Osteocyte (in vitro differentiated cells): ENCODE measurements around the gene DHX38. TPM values are rescaled to one million over a fixed set of nuclear protein-coding genes. Genes with fewer than 3 reads are reported as not detected.
A peak's percentile ranks its signal among the peaks of the same experiment; 100 is the strongest.

Experiments
- DNase-seq: peaks from one replicate; pipeline ENCODE4 v3.0.0; 2021; ENCODE audit warnings: mixed read lengths; ENCODE audit not compliant: unreplicated experiment; ENCODE audit errors: extremely low spot score
- H3K27ac Mint-ChIP-seq: one replicate; pipeline ENCODE4 v1.8.0; 2021; ENCODE audit warnings: mild to moderate bottlenecking, mixed read lengths; ENCODE audit not compliant: unreplicated experiment
- H3K27me3 Mint-ChIP-seq: one replicate; pipeline ENCODE4 v1.8.0; 2021; ENCODE audit warnings: mixed read lengths; ENCODE audit not compliant: unreplicated experiment
- H3K36me3 Mint-ChIP-seq: one replicate; pipeline ENCODE4 v1.8.0; 2021; ENCODE audit warnings: mixed read lengths; ENCODE audit not compliant: unreplicated experiment
- H3K4me1 Mint-ChIP-seq: one replicate; pipeline ENCODE4 v1.8.0; 2021; ENCODE audit warnings: mixed read lengths; ENCODE audit not compliant: unreplicated experiment
- H3K4me3 Mint-ChIP-seq: one replicate; pipeline ENCODE4 v1.8.0; 2021; ENCODE audit warnings: mild to moderate bottlenecking, moderate library complexity, mixed read lengths; ENCODE audit not compliant: unreplicated experiment
- H3K9me3 Mint-ChIP-seq: one replicate; pipeline ENCODE4 v1.8.0; 2021; ENCODE audit warnings: mixed read lengths; ENCODE audit not compliant: unreplicated experiment
- CTCF ChIP-seq: fragments of 200-600 bp; sonication (generic); IDR thresholded peaks from 2 replicates; pipeline ENCODE4 v1.5.0; 2021; ENCODE audit warnings: antibody characterized with exemption, mild to moderate bottlenecking, moderate library complexity
- total RNA-seq: library from RNA; stranded (reverse); gene quantifications from 2 replicates; pipeline ENCODE4 v1.2.1, GENCODE V29; 2021

Gene DHX38
- total RNA-seq, 1 donor from 2014 or later = 59.3 TPM

- Mint-ChIP-seq H3K36me3 (no peaks in the 10 kb centered on the region), H3K4me1 (no peaks in the 10 kb centered on the region), H3K4me3 (no peak overlapping the region), H3K27me3 (peaks cover 4% of the 10 kb centered on the region), H3K27ac (no peak overlapping the region), H3K9me3 (no peaks in the 10 kb centered on the region)
- TF ChIP-seq CTCF = no peak
- DNase-seq = no peak
Measured at GRCh38 chr16:72060405-72060804, 33.2 kb upstream of the DHX38 start.

- H3K27me3 Mint-ChIP-seq = peaks cover 4% of the 10 kb centered on the region
- DNase-seq = no peak
- no peaks in the 10 kb centered on the region for H3K4me1 Mint-ChIP-seq
- H3K36me3 Mint-ChIP-seq = no peaks in the 10 kb centered on the region
- no peaks in the 10 kb centered on the region for H3K9me3 Mint-ChIP-seq
- H3K27ac Mint-ChIP-seq = no peak overlapping the region
- no peak for TF ChIP-seq CTCF
- H3K4me3 Mint-ChIP-seq = no peak overlapping the region
Measured at GRCh38 chr16:72061564-72061963, 32.1 kb upstream of the DHX38 start.

- DNase-seq = no peak
- no peaks in the 10 kb centered on the region for H3K36me3 Mint-ChIP-seq
- no peaks in the 10 kb centered on the region for H3K4me1 Mint-ChIP-seq
- no peaks in the 10 kb centered on the region for H3K9me3 Mint-ChIP-seq
- TF ChIP-seq CTCF = no peak
- H3K4me3 Mint-ChIP-seq = no peak overlapping the region
- no peaks in the 10 kb centered on the region for H3K27me3 Mint-ChIP-seq
- no peak overlapping the region for H3K27ac Mint-ChIP-seq
Measured at GRCh38 chr16:72064361-72064894, 29.2 kb upstream of the DHX38 start.

- peak; percentile 64 for TF ChIP-seq CTCF
- Mint-ChIP-seq H3K9me3 (no peaks in the 10 kb centered on the region), H3K36me3 (no peaks in the 10 kb centered on the region), H3K4me3 (no peak overlapping the region), H3K27ac (no peak overlapping the region), H3K4me1 (no peaks in the 10 kb centered on the region), H3K27me3 (no peaks in the 10 kb centered on the region)
- DNase-seq = no peak
Measured at GRCh38 chr16:72066747-72067146, 26.9 kb upstream of the DHX38 start.

- Mint-ChIP-seq H3K9me3 (no peaks in the 10 kb centered on the region), H3K4me1 (no peaks in the 10 kb centered on the region), H3K27me3 (no peaks in the 10 kb centered on the region), H3K4me3 (no peak overlapping the region), H3K36me3 (no peaks in the 10 kb centered on the region), H3K27ac (no peak overlapping the region)
- TF ChIP-seq CTCF = no peak
- DNase-seq = no peak
Measured at GRCh38 chr16:72068930-72069329, 24.7 kb upstream of the DHX38 start.
